RKO (cell line): Measurements from ENCODE around the gene NUP133.
A peak's percentile ranks its signal among the peaks of the same experiment; 100 is the strongest.
"Not testable (repeated sequence)": the region's sequence is repeated elsewhere in the genome, so short reads cannot be mapped to it uniquely, and the experiment has no call there.

ENCODE experiments used
- DNase-seq: peaks from one replicate; pipeline ENCODE4 v3.0.0-alpha.2; 2016; ENCODE audit warnings: low spot score

Gene NUP133

DNA sequence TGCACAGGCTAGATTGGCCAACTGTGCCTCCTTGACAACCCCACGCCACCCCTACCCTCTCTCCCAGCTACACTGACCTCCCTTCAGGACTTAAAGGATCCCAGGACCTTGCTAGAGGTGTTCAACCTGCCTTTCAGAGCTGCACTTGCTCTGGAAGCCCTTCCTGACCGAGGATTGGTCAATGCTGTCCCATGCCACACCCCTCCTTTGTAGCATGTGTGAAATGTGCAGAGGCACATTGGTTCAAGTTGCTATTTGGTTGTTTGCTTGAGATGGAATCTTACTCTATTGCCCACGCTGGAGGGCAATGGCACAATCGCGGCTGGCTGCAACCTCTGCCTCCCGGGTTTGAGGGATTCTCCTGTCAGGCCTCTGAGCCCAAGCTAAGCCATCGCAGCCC, 96.1 kb downstream of the NUP133 start:
- DNase-seq: no peak

DNA sequence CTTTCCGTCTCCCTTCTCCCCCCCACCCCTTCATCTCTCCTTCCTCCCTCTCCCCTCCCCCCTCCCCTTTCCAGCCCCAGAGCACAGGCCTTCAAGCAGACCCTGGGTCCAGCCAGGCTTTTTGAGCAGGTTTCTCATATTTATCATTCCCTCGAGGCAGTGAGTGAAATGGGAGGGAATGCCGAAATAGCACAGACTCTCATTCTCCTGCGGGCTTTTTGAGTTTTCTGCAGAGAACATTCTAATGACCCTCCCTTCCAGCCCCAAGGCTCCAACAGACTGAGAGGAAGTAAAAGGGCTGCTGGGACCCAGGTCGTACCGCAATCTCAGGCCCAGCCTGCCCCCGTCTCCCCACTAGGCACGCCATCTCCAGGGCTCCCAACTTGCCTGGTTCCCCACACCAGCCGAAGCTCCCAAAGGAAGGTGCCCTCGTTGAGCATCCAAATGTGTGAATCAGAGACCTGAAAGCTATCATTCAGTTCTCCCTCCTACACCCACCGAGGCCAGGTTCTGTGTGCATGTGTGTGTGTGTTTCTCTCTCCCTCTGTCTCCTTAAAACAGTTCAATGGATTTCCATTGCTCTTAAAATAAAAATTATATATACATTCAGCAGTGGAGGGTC, 96.6 kb downstream of the NUP133 start:
- DNase-seq: no peak

DNA sequence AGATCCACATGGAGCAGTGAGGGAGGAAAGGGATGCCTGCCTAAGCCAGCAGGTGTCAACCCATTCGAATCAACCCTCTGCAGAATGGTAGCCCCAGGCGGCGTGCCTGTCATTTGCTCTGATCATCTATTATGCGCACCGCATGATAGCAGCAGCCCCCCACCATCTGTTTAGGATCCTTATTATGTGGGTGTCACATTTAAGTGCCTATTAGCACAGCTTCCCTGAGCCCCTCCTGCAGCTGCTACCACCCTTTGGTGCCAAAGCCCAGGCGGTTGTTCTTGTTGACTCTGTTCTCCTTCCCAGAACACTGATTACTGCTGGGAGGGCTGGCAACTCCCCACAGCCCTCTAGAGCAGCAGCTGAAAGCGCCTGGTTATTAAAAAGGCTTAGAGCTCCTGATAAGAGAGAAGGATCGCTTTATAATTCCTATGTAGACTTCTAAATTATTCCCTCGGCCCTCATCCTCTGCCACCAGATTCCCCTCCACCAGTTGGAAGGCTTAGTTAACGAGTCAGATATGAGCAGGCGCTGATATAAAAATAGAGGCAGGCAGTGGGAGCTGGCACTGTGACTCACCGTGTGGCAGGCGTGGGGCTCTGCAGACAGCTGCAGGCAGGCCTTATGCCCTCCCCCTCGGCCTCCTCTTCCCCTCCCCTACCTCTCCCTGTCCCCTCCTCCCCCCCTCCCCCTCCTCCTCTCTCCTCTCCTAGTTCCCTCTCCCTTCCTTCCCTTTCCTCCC, 97.3 kb downstream of the NUP133 start:
- DNase-seq: peak; percentile 66

DNA sequence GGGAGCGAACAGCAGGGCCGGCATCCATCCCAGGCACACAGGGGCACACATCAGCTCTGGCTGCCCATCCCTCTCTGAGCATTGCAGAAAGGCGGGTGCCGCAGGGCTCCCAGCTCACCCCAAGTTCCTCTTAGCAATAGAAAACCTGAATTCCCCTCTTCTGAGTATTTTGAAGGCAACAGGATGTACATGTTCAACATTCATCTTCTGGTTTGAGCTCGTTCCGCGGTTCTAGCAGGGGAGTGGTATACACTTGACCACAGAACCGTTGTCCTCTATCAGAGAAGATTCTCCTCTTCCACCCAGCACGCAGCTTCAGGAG, 97.8 kb downstream of the NUP133 start:
- DNase-seq: no peak

DNA sequence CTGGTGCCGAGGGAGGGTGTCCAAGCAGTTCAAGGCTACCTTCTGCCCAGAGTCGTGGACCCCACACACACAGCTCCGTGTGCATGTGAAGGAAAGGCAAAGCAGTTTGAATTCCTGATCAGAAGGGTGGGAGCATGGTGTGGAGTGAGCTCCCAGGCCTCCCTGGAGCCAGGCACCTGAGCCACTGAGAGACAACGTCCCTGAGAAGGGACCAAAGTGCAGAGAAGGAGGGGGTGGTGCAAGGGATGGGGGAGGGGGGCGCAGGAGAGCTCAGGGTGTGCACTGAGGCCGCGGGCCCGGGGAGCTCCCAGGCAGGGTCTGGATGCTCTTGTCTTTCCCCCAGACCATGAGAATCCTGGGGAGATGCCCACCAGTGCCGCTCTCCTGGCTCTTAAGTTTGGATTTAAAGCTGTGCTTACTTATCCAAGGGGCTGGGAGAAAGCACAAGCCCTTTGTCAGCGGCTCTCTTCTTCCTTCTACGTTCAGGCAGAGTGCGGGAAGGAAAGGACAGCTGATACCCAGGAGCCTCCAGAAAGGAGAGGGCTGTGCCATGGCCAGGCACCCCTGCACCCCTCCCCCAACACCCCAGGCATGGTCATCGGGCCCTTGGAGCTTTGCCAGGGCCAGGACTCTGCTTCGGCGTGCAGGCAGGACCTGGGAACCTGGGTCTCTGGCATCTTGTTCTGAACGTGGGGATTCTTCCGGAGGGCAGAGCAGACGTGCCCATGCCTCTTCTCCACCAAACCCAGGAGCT, 98.3 kb downstream of the NUP133 start:
- no peak for DNase-seq

DNA sequence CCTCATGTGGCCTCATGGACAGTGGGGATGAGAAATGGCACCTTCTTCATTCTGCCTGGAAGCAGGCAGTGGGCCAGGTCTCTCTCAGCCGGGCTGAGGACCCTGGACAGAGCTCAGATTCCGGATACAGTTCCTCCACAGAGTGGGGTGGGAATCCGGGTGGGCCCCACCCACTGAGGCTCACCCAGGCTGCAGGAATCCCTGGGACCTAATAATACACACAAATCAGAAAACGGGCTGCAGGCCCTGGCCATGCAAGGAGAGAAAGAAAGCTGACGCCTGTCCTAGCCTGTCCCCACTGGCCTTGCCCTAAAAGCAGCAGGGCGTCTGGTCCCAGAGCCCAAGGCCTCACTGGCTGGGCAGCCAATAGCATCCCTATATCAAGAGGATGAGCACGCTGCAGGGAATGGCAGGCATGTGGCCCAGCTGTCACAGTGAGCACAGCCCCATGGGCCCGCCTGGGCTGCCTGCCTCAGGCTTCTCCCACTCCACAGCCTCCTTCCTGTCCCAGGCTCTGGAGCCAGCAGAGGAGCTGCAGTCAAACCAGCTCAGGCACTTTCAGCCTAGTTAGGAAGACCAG, 99.6 kb downstream of the NUP133 start:
- no peak for DNase-seq

DNA sequence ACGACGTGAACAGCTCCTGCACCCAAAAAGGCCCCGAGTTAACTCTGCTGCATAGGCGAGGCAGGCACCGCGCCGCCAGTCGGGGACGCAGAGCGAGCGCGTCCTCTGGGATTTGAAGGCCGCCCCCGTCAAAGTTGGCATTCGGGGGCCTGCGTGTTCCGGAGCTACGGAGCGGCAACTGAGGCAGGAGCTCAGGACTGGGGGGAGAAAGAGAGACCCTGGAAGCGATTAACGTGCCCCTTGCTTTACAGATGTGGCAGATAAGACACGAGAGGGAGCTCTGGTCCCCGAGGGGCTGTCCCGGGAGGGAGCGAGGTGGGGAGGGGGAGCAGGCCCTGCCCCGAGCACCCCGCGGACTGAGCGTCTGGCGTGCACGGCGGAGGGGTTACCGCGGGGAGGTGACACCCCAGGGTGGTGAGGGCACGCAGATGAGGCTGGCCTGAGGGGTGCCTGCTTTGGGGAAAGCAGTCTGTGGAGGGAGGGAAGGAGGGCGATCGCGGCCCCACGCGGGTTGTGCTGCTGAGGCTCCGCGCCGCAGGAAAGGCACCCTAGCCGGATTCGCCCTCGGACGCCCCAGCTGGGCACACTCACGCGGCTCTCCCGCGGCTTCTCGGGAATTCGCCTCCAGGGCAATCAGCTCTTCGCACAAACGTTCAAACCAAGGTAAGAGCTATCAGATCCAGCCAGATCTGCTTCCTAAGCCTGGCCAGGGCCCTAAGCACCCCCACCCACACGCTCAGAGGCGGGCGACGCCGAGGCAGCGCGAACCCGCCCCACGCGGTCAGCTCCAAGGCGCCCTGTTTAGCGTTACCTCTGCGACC, 100.7 kb downstream of the NUP133 start:
- DNase-seq: no peak

DNA sequence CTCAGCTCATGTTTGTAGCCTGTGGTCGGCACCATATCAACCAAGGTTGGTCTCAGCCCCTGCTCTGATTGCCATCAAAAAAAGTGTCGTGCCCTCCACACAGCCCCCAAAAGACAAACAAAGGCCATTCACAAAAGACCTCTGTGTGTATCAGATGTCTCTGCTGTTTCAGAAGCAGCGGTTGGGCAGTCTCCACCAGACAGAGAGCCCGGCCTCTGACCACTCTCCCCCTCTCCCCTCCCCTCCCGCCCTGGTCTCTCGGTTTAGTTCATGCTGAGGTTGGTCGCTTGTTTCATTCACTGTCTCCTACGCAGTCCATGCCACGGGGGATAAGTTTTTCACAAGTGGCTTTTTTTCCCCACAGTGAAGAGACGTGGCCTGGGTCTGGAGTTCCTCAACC, 101.3 kb downstream of the NUP133 start:
- no peak for DNase-seq

DNA sequence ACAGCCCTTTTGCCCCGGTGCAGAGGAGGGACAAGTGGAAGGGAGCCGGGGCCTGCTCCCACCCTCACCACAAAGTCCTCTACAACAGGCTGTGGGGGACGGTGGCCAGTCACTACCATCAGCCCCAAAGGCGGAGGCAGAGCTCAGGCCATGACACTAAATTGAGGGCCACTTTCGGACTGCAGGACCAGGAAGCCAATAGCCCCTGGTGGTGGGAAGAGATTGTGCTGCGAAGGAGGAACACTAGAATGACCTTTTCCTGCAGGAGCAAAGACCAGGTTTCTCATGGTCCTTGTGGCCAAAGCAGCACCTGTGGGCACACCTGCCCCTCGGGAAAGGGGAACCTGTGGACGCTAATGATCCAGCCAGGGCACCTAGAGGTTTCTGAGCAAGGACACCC, 104.6 kb downstream of the NUP133 start:
- no peak for DNase-seq

DNA sequence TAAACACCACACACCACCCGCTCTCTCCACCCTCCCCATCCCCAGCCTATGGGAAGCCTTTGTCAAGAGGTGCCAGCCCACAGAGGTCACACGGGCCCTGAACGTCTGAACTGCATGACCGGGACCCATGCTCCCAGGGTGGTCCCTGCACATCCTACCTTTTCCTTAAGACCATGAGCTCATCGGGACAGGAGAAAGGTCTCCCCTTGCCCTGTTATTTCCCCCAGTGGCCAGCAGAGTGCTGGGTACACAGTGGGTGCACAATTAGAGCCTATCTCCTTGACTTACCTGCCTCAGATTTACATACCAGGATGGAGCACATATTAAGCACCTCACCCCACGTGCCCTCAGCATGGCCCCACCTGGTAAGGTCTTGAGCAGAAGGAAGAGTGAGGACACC, 105.1 kb downstream of the NUP133 start:
- DNase-seq: no peak

DNA sequence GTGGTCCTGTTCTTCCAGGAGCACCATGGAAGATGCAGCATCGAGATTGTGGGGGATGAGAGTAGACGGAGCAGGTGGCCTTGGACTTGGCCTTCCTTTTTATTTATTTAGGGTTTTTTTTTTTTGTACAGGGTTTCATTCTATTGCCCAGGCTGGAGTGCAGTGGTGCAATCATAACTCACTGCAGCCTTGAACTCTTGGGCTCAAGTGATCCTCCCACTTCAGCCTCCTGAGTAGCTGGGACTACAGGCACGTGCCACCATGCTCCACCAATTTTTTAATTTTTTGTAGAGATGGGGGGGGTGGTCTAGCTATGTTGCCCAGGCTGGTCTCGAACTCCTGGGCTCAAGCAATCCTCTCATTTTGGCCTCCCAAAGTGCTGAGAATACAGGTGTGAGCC, 105.8 kb downstream of the NUP133 start:
- DNase-seq: not testable (repeated sequence)

DNA sequence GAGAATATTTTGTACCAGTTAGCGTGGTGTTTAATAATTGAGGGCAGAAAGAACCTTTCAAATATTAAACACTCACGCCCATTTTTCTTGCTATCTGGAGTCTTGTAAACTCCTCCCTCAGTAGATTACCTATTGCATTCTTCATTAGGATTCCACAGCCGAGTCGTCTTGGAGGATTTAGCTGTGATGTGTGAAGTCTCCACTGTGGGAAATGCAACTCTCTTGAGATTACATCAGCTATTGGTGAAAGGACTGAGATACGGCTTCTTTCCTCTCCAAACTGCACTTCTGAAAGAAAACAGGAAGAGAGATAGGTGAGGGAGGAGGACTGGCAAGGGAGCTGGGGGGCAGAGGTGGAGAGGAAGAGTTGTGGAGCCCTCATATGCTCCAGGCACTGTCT, 110.4 kb downstream of the NUP133 start:
- no peak for DNase-seq

DNA sequence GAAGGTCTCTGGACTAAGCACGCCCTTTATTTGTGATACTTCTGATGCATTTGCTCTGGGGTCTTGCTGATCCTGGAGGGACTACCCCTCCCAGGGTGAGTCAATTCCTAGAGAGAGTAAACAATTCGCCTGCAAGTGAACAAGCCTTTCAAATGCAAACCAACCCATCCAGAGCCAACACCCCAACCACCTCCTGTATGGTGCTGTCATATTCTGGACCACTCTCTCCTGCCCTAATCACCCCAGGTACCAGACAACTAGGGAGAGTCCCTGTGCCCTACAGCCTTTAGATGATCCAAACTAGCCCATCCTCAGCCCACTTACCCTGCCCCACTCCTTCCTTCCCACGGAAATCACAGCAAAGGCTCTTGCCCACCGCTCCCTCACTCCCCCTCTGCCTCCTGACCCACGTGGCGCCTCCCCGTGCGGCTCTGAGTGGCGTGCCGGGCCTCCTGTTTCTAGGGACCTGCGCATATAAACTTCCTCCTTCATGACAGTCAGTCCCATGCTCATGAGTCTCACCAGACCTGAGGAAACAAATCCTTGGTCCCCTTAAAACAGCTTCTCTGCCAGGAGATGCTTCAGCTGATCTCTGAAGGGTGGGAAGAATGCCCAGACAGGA, 111.4 kb downstream of the NUP133 start:
- no peak for DNase-seq

DNA sequence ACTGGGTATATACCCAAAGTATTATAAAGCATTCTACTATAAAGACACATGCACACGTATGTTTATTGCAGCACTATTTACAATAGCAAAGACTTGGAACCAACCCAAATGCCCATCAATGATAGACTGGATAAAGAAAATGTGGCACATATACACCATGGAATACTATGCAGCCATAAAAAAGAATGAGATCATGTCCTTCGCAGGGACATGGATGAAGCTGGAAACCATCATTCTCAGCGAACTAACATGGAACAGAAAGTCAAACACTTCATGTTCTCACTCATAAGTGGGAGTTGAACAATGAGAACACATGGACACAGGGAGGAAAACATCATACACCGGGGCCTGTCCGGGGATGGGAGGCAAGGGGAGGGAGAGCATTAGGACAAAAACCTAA, 113.6 kb downstream of the NUP133 start:
- DNase-seq: not testable (repeated sequence)

DNA sequence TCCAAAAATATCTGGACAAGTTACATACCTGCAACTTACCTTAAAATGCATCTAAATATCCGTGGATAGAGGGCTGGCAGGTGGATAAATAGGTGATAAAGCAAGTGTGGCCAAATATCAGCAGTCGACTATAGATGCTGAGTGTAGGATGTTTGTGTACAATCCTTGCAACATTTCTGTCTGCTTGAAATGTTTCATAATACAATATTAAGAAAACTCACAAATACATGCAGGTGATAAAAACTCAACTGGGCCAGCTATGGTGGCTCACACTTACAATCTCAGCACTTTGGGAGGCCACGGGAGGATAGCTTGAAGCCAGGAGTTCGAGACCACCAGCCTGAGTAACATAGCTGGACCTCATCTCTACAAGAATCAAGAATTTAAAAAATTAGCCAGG, 115.2 kb downstream of the NUP133 start:
- no peak for DNase-seq
